Limb (tissue), 2 donors: ENCODE measurements around the gene P4HA1.
"Not testable (repeated sequence)": the region's sequence is repeated elsewhere in the genome, so short reads cannot be mapped to it uniquely, and the experiment has no call there.

Source experiments
- DNase-seq, 2 donors: peaks; one replicate each; pipeline ENCODE4 v3.0.0-alpha.2; 2016; ENCODE audit errors: extremely low spot score in 2 of 2

The P4HA1 gene

GRCh38 chr10:73096449-73097304, at the start of gene P4HA1:
Gene P4HA1 (minus strand): TSS chr10:73096866. CDS start chr10:73074883, 21,983 bp downstream.
- peak; percentile 98 to 100 for DNase-seq

- DNase-seq = no peak
These were observed 44.9 kb upstream of the P4HA1 start for GRCh38 chr10:73141603-73142002.

- no peak for DNase-seq
These were observed 42.6 kb upstream of the P4HA1 start for GRCh38 chr10:73139251-73139650.

- no peak for DNase-seq
These were observed 40.0 kb upstream of the P4HA1 start for GRCh38 chr10:73136627-73137026.

- DNase-seq = no peak
These were observed 38.1 kb upstream of the P4HA1 start for GRCh38 chr10:73134727-73135126.

GRCh38 chr10:73131913-73132686, 35.4 kb upstream of the P4HA1 start:
- DNase-seq = no peak

DNA sequence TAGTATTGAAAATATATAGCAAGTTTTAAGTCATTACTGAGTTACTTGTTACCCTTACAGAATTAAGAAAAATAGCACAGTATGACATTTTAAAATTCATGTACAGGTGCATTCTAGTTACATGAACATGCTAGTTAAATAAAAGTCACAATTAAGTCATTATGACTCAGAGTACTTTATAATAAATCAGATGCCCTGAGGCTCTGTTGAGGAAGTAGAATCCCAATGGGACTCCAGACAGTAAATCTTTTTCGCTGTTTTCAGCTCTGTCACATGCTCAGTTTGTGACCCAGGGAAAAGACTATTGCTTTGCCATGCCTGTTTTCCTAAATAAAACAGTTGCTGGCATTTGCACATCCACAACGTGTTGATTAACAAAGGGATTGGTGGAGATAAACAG, 34.6 kb upstream of the P4HA1 start:
- DNase-seq = no peak

- no peak for DNase-seq
These were observed 29.7 kb upstream of the P4HA1 start for GRCh38 chr10:73126343-73126742.

GRCh38 chr10:73119952-73120351, 23.3 kb upstream of the P4HA1 start:
- no peak for DNase-seq

DNA sequence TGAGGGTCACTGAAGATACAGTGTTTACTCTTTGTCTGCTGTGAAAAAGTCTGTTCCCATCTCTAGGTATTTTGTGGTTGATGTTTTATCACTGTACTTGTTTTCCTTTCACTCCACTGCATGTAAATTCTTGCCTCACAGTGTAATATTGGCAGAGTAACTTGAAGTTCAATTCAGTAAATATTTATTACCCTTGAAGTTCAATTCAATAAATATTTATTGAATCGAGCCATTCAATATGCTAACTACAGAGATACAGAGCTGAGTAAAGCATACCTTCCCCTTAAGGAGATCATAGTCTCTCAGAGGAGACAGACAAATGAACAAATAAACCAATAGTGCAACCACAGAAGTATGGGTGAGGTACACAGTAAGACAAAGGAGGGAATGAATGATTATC, 22.8 kb upstream of the P4HA1 start:
- no peak for DNase-seq

DNA sequence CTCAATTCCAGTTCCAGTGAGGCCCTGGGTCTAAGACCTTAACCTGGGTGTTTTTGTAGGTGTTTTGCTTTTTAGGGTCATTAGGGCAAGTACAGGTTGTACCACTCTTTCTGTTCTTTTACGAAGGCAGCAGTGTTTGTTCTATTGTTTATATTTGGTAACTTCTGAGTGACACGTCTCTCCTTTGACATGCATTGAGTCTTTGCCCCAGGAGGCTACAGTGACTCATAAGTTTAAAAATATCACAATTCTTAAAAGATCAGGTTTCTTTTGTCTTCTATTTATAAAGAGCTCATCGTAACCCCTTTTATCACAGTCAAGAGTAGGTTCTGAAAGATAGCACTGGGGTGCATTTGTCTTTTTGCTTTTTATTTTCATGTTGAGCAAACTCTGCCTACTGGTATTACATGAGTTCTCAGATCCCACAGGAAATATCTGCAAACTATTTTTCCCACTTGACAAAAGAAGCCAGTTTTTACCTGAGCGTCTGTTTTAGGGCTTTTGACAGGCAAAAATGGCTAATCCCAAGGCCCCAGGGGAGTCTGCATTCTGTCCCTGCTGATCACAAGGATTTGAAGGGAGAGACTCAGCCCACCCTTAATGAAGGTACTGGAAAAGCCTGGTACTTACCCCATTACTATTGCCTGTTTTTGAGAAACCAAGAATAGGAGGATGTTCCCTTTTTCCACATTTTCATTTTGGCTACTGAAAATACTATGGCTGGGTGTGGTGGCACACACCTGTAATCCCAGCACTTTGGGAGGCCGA, 21.5 kb upstream of the P4HA1 start:
- no peak for DNase-seq

DNA sequence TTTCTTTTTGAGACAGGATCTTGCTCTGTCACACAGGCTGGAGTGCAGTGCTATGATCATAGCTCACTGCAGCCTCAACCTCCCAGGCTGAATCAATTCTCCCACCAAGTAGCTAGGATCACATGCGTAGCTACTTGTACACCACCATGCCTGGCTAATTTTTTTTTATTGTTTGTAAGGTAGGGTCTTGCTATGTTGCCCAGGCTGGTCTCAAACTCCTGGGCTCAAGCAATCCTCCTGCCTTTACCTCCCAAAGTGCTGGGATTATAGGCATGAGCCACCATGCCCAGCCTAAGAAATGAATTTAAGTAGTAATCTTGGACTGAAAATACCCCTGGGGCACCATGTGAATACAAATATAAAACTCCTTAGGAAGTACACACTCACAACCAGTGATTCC, 19.4 kb upstream of the P4HA1 start:
- DNase-seq = no peak

GRCh38 chr10:73113551-73113950, 16.9 kb upstream of the P4HA1 start:
- no peak for DNase-seq

DNA sequence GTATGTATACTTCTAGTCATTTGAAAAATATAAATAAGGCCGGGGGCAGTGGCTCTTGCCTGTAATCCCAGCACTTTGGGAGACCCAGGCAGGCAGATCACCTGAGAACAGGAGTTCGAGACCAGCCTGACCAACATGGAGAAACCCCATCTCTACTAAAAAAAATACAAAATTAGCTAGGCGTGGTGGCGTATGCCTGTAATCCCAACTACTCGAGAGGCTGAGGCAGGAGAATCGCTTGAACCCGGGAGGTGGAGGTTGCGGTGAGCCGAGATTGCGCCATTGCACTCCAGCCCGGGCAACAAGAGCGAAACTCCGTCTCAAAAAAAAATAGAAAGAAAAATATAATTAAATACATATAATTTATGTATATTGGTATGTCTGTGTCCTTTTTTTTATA, 15.4 kb upstream of the P4HA1 start:
- not testable (repeated sequence) for DNase-seq

DNA sequence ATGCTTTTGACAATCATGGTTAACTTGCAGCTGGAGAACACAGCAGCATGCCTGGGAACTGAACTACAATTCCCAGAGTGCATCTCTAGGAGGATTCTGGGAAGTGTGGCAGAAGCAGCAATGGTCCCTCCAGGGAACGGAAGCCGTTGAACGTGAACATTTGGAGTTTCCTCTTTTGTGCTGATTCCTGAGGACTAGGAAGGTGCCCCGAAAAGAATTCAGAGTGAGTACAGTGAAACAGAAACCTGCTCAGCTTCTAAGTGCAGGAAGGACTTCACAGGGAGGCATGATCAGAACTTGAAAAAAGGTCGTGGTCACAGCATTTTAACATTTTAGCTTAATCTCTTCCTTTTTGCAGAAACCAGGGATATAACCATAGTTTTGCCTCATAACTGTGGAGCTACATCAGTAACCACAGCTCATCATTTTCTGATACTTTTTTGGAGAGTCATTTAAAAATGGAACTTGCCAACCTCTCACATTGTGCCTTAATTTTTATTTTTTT, 13.7 kb upstream of the P4HA1 start, which contains the start of gene NUDT13:
NUDT13 (plus strand) TSS at position 111 of the 505 bp plus-strand sequence. CDS start 3,911 bp downstream, outside the sequence.
- peak; percentile 68 to 93 for DNase-seq

GRCh38 chr10:73109248-73109652, 12.6 kb upstream of the P4HA1 start:
- not testable (repeated sequence) for DNase-seq

DNA sequence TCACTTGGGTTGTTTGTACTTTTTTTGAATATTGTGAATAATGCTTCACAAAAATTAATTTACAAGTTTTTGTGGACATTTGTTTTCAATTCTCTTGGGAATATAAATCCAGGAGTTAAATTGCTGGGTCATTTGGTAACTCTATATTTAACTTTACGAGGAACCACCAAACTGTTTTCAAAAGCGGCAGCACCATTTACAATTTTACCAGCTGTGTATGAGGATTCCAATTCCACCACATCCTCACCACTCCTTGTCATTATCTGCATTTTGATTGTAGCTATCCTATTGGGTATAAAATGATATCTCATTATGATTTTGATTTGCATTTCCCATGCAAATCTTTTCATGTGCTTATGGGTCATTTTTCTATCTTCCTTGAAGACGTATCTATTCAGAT, 9.6 kb upstream of the P4HA1 start:
- DNase-seq = no peak

- DNase-seq = no peak
These were observed 2.5 kb upstream of the P4HA1 start for GRCh38 chr10:73099141-73099540.

DNA sequence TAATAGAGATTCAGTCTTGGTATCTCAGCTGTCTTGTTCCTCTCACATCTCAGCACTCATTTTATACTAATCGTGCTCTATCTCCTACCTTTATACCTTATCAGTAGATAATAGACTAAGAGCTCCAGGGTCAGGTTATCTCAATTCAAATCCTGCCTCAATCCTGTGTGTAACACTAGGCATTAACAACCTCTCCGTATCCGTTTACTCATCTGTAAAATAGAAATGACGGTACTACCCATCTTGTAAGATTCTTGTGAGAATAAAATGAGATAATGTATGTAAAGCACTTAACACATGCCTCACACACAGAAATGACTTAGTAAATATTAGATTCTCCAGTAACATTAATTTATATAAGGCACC, 622 bp upstream of the P4HA1 start:
- DNase-seq = no peak

DNA sequence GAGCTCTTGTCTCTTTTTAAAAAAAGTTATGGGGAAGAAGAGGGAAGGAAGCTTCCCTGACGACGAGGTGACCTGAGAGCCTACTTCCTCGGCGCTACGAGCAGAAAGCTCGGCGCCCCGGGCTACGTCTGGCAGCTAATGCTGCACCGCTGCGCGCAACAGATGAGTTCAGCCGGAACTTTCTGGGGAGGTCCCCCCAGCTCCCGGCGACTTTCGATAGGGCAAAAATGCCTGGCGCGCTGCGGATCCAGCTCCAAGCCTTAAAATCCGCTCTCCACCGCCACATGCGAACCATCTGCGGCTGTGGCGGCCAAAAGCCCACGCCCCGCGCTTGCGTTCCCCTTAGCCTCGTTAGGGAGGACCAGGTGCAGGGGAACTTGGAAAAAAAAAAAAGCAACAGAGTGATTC, 621 bp downstream of the P4HA1 start:
- peak; percentile 61 to 81 for DNase-seq

DNA sequence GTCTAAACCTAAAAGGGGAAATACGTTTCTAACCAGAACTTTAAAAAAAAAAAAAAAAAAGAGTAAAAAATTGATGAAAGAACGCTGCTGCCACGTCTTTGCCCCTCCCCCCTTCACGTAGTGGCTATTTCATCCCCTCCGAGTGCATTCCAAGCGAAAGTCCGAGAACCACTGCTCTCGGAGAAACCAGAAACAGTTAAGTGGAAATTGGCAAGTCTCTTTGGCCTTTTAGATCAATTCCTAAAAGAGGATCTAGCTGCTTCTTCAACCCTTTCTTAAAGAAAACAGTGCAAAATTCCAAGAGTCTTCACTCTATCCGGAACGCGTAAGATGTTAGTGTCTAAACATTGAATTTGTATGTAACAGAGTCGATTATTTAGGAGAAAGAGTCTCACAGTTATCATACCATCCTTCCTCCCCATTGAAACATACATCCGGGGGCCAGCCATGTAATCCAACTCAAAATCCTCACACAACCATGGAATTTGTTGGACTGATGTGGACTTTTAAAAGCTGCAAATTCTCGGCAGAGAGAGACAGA, 1.1 kb downstream of the P4HA1 start:
- DNase-seq = peak; percentile 81
